ENCODE results near the gene MRPS17. TPM values are rescaled to one million over a fixed set of nuclear protein-coding genes. Genes with fewer than 3 reads are reported as not detected.

Gene MRPS17
- total and polyA plus RNA-seq, 9 of the 15 experiments (the other 6 are each of a cell fraction or from before 2014, with no cell fraction given) = 25.9 to 99.3 (median 43.9) TPM

- TF ChIP-seq SMAD2 (IDR thresholded peaks at IDR 0.05; ENCODE audit: low read depth, low read length) (no peak), FOXJ2 (tag; IDR thresholded peaks at IDR 0.05) (no peak), GTF2E2 (tag; IDR thresholded peaks at IDR 0.05) (no peak), PURB (CRISPR knock-in tag; IDR thresholded peaks at IDR 0.05; ENCODE audit: low read depth) (no peak), HBP1 (CRISPR knock-in tag; IDR thresholded peaks at IDR 0.05) (0 out of 2 replicates have a peak, but pooled peaks have one; percentile 64), NFIX (CRISPR knock-in tag; IDR thresholded peaks at IDR 0.05; ENCODE audit: low read depth) (no peak), ZNF121 (CRISPR knock-in tag; conservative IDR thresholded peaks at IDR 0.05) (no peak), ZBTB2 (IDR thresholded peaks at IDR 0.05) (no peak), CCNT2 (IDR thresholded peaks at IDR 0.05; ENCODE audit: borderline replicate concordance, extremely low read depth, insufficient read length, low read depth, low read length) (no peak), HDGF (IDR thresholded peaks at IDR 0.05) (peak; percentile 90; the same call in 1 of the 2 replicates), PHB2 (IDR thresholded peaks at IDR 0.05; ENCODE audit: low read depth) (peak; percentile 65; the same call in 1 of the 2 replicates), RHOXF2B (CRISPR knock-in tag; conservative IDR thresholded peaks at IDR 0.05) (no peak), ZNF551 (CRISPR knock-in tag; IDR thresholded peaks at IDR 0.05) (no peak), THRB (CRISPR knock-in tag; conservative IDR thresholded peaks at IDR 0.05) (peak; percentile 74; the same call in 1 of the 2 replicates), HMG20A (CRISPR knock-in tag; conservative IDR thresholded peaks at IDR 0.05) (no peak), ATF7 (IDR thresholded peaks at IDR 0.05) (no peak), SNRNP70 (optimal IDR thresholded peaks at IDR 0.05; ENCODE audit: low read depth, low read length) (no peak), ZNF79 (CRISPR knock-in tag; IDR thresholded peaks at IDR 0.05; ENCODE audit: low read depth) (no peak), ZBTB5 (IDR thresholded peaks at IDR 0.05) (0 out of 2 replicates have a peak, but pooled peaks have one; percentile 51), CBX8 (IDR thresholded peaks at IDR 0.05; ENCODE audit: borderline replicate concordance, extremely low read depth, low read depth, low read length, poor library complexity, severe bottlenecking) (no peak), TRIM24 (IDR thresholded peaks at IDR 0.05) (0 out of 4 replicates have a peak, but pooled peaks of 1 of the 2 experiments have one; percentile 24), ZBTB8A (IDR thresholded peaks at IDR 0.05; ENCODE audit: partially characterized antibody) (no peak), KLF6 (CRISPR knock-in tag; IDR thresholded peaks at IDR 0.05; ENCODE audit: borderline replicate concordance) (no peak), MAFK (IDR thresholded peaks at IDR 0.05; ENCODE audit: low read length) (no peak), ZSCAN29 (IDR thresholded peaks at IDR 0.05) (no peak)
These were observed 12.0 kb downstream of the MRPS17 start (continued) for GRCh38 chr7:55963584-55964168.
